Measurements from ENCODE around the gene PRAMEF7. TPM values are rescaled to one million over a fixed set of nuclear protein-coding genes. Genes with fewer than 3 reads are reported as not detected.
"Not testable (repeated sequence)": the region's sequence is repeated elsewhere in the genome, so short reads cannot be mapped to it uniquely, and the experiment has no call there.

PRAMEF7 gene
- total and polyA plus RNA-seq, 2 experiments from 2014 or later: not detected

- H3K27me3 Mint-ChIP-seq (ENCODE audit: insufficient read depth, low read depth, poor library complexity); H3K36me3 Mint-ChIP-seq (ENCODE audit: low read depth); H3F3A ChIP-seq (replicated peaks; ENCODE audit: low read depth); H3K4me3 ChIP-seq; H3K9me3 Mint-ChIP-seq; H3K36me3 ChIP-seq (ENCODE audit: insufficient read depth); H3K4me2 ChIP-seq; H2AFZ ChIP-seq; H3K27me3 ChIP-seq (ENCODE audit: insufficient read depth); ATAC-seq; H3K4me1 ChIP-seq (ENCODE audit: insufficient read depth); H3K4me3 Mint-ChIP-seq; H3K27ac Mint-ChIP-seq; H3K4me1 Mint-ChIP-seq; H3K79me2 ChIP-seq (replicated peaks; ENCODE audit: insufficient read depth); DNase-seq (ENCODE audit: low spot score); H3K9me2 ChIP-seq (ENCODE audit: insufficient read depth); H4K20me1 ChIP-seq (replicated peaks; ENCODE audit: insufficient read depth); H3K27ac ChIP-seq (ENCODE audit: low read depth): not testable (repeated sequence)
Measured at GRCh38 chr1:12921749-12922148, 5.3 kb downstream of the PRAMEF7 start.

DNA sequence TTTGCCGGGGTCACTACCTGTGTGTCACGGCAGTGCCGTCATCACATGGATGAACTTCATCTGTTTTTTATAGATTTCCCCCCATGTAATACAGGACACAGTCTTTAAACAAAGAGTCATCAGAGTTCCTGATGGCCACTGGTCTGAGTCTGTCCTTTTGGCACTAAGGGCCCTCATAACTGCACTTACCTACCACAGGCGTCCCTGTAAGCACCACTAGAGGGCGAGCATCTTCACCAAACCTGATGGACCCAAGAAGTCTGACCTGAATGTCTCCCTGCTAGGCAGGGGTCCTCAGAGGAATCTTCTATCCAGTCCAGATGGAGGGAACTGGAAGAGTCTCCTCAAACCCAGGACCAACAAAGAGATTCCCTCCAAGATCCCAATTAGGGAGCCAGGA is 8.0 kb downstream of the PRAMEF7 start:
- not testable (repeated sequence) for H3K79me2 ChIP-seq (replicated peaks; ENCODE audit: insufficient read depth); H3K27me3 ChIP-seq (ENCODE audit: insufficient read depth); H3K9me3 Mint-ChIP-seq; H3K4me1 ChIP-seq (ENCODE audit: insufficient read depth); DNase-seq (ENCODE audit: low spot score); H3K4me2 ChIP-seq; H4K20me1 ChIP-seq (replicated peaks; ENCODE audit: insufficient read depth); ATAC-seq; H3K9me2 ChIP-seq (ENCODE audit: insufficient read depth); H3K27ac Mint-ChIP-seq; H2AFZ ChIP-seq; H3K4me1 Mint-ChIP-seq; H3K4me3 Mint-ChIP-seq; H3K27ac ChIP-seq (ENCODE audit: low read depth); H3F3A ChIP-seq (replicated peaks; ENCODE audit: low read depth); H3K36me3 Mint-ChIP-seq (ENCODE audit: low read depth); H3K4me3 ChIP-seq; H3K27me3 Mint-ChIP-seq (ENCODE audit: insufficient read depth, low read depth, poor library complexity); H3K36me3 ChIP-seq (ENCODE audit: insufficient read depth)

DNA sequence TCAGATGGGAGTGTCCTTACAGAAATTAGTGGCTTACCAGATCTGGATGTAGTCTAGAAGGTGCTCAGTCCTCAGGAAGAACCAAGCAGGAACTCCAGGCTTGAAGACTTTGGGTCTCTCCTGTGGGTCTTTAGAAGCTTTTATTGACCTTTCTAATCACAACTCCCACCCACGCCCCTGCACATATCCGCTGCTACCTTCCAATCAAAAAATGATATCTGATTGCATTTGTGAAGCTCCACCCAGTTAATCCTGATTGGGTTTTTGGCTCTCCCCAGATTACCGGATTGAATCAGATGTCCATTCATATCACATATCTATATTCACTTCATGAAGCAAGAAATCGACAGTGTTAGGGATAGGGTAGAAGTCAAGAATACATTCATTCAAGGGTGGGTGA is 31.1 kb downstream of the PRAMEF7 start, which contains the start of gene PRAMEF6:
PRAMEF6 (minus strand) TSS at position 101 of the 400 bp plus-strand sequence. CDS start 5,062 bp downstream, outside the sequence.
- not testable (repeated sequence) for H3K4me1 Mint-ChIP-seq; H3K36me3 ChIP-seq (ENCODE audit: insufficient read depth); H3K79me2 ChIP-seq (replicated peaks; ENCODE audit: insufficient read depth); H3K4me1 ChIP-seq (ENCODE audit: insufficient read depth); H3K9me2 ChIP-seq (ENCODE audit: insufficient read depth); H3K4me2 ChIP-seq; H2AFZ ChIP-seq; H3K4me3 ChIP-seq; H3K27me3 Mint-ChIP-seq (ENCODE audit: insufficient read depth, low read depth, poor library complexity); H3K4me3 Mint-ChIP-seq; H3K27me3 ChIP-seq (ENCODE audit: insufficient read depth); H3F3A ChIP-seq (replicated peaks; ENCODE audit: low read depth); H4K20me1 ChIP-seq (replicated peaks; ENCODE audit: insufficient read depth); H3K27ac ChIP-seq (ENCODE audit: low read depth); DNase-seq (ENCODE audit: low spot score); H3K27ac Mint-ChIP-seq; ATAC-seq; H3K9me3 Mint-ChIP-seq; H3K36me3 Mint-ChIP-seq (ENCODE audit: low read depth)

Small RNA genes within 50 kb of the gene (small RNA-seq; reads per million reads assigned to genes)
- not detected for gene RNU6-1072P (ENCODE audit: low replicate concordance)

Other genes starting within 250 kb of the PRAMEF7 start
- 1.5 and 2.1 TPM in 2 replicates for gene AADACL3, start 200.5 kb upstream of the PRAMEF7 start, total RNA-seq (2014; rRNA removed; shearing (Covaris generic))
- gene AADACL3, start 200.5 kb upstream of the PRAMEF7 start, polyA plus RNA-seq (2016; fragmentation: Nextera tagmentation; extraction: Ambion mirVana): 0.30 and 0.47 TPM in 2 replicates
- 0.07 TPM in 1 of 2 replicates, not detected in the other for gene CFAP107, start 170.4 kb upstream of the PRAMEF7 start, total RNA-seq (2014; rRNA removed; shearing (Covaris generic))
- not detected in 2 replicates for gene CFAP107, start 170.4 kb upstream of the PRAMEF7 start, polyA plus RNA-seq (2016; fragmentation: Nextera tagmentation; extraction: Ambion mirVana)
- not detected in 2 replicates for gene PRAMEF12, start 142.9 kb upstream of the PRAMEF7 start, total RNA-seq (2014; rRNA removed; shearing (Covaris generic))
- gene PRAMEF12, start 142.9 kb upstream of the PRAMEF7 start, polyA plus RNA-seq (2016; fragmentation: Nextera tagmentation; extraction: Ambion mirVana): not detected in 2 replicates
- 0.23 TPM in 1 of 2 replicates, not detected in the other for gene PRAMEF1, start 125.2 kb upstream of the PRAMEF7 start, total RNA-seq (2014; rRNA removed; shearing (Covaris generic))
- not detected in 2 replicates for gene PRAMEF1, start 125.2 kb upstream of the PRAMEF7 start, polyA plus RNA-seq (2016; fragmentation: Nextera tagmentation; extraction: Ambion mirVana)
- not detected in 2 replicates for gene PRAMEF11, start 85.2 kb upstream of the PRAMEF7 start, total RNA-seq (2014; rRNA removed; shearing (Covaris generic))
- gene PRAMEF11, start 85.2 kb upstream of the PRAMEF7 start, polyA plus RNA-seq (2016; fragmentation: Nextera tagmentation; extraction: Ambion mirVana): not detected in 2 replicates
- not detected in 2 replicates for gene HNRNPCL1, start 67.9 kb upstream of the PRAMEF7 start, total RNA-seq (2014; rRNA removed; shearing (Covaris generic))
- not detected in 2 replicates for gene HNRNPCL1, start 67.9 kb upstream of the PRAMEF7 start, polyA plus RNA-seq (2016; fragmentation: Nextera tagmentation; extraction: Ambion mirVana)
- not detected in 2 replicates for gene PRAMEF2, start 59.5 kb upstream of the PRAMEF7 start, total RNA-seq (2014; rRNA removed; shearing (Covaris generic))
- not detected in 2 replicates for gene PRAMEF2, start 59.5 kb upstream of the PRAMEF7 start, polyA plus RNA-seq (2016; fragmentation: Nextera tagmentation; extraction: Ambion mirVana)
- gene PRAMEF4, start 30.4 kb upstream of the PRAMEF7 start, total RNA-seq (2014; rRNA removed; shearing (Covaris generic)): not detected in 2 replicates
- gene PRAMEF4, start 30.4 kb upstream of the PRAMEF7 start, polyA plus RNA-seq (2016; fragmentation: Nextera tagmentation; extraction: Ambion mirVana): not detected in 2 replicates
- gene PRAMEF10, start 18.3 kb upstream of the PRAMEF7 start, total RNA-seq (2014; rRNA removed; shearing (Covaris generic)): not detected in 2 replicates
- gene PRAMEF10, start 18.3 kb upstream of the PRAMEF7 start, polyA plus RNA-seq (2016; fragmentation: Nextera tagmentation; extraction: Ambion mirVana): not detected in 2 replicates
- not detected in 2 replicates for gene PRAMEF6, start 31.0 kb downstream of the PRAMEF7 start, total RNA-seq (2014; rRNA removed; shearing (Covaris generic))
- gene PRAMEF6, start 31.0 kb downstream of the PRAMEF7 start, polyA plus RNA-seq (2016; fragmentation: Nextera tagmentation; extraction: Ambion mirVana): not detected in 2 replicates
- gene PRAMEF27, start 140.0 kb downstream of the PRAMEF7 start, total RNA-seq (2014; rRNA removed; shearing (Covaris generic)): not detected in 2 replicates
- not detected in 2 replicates for gene PRAMEF27, start 140.0 kb downstream of the PRAMEF7 start, polyA plus RNA-seq (2016; fragmentation: Nextera tagmentation; extraction: Ambion mirVana)
- gene HNRNPCL3, start 144.2 kb downstream of the PRAMEF7 start, total RNA-seq (2014; rRNA removed; shearing (Covaris generic)): not detected in 2 replicates
- gene HNRNPCL3, start 144.2 kb downstream of the PRAMEF7 start, polyA plus RNA-seq (2016; fragmentation: Nextera tagmentation; extraction: Ambion mirVana): not detected in 2 replicates
- gene PRAMEF25, start 154.2 kb downstream of the PRAMEF7 start, total RNA-seq (2014; rRNA removed; shearing (Covaris generic)): not detected in 2 replicates
- not detected in 2 replicates for gene PRAMEF25, start 154.2 kb downstream of the PRAMEF7 start, polyA plus RNA-seq (2016; fragmentation: Nextera tagmentation; extraction: Ambion mirVana)
- not detected in 2 replicates for gene HNRNPCL2, start 200.2 kb downstream of the PRAMEF7 start, total RNA-seq (2014; rRNA removed; shearing (Covaris generic))
- gene HNRNPCL2, start 200.2 kb downstream of the PRAMEF7 start, polyA plus RNA-seq (2016; fragmentation: Nextera tagmentation; extraction: Ambion mirVana): not detected in 2 replicates
- gene PRAMEF26, start 239.4 kb downstream of the PRAMEF7 start, total RNA-seq (2014; rRNA removed; shearing (Covaris generic)): not detected in 2 replicates
- gene PRAMEF26, start 239.4 kb downstream of the PRAMEF7 start, polyA plus RNA-seq (2016; fragmentation: Nextera tagmentation; extraction: Ambion mirVana): not detected in 2 replicates
- gene HNRNPCL4, start 249.0 kb downstream of the PRAMEF7 start, total RNA-seq (2014; rRNA removed; shearing (Covaris generic)): not detected in 2 replicates
- gene HNRNPCL4, start 249.0 kb downstream of the PRAMEF7 start, polyA plus RNA-seq (2016; fragmentation: Nextera tagmentation; extraction: Ambion mirVana): not detected in 2 replicates

Data from GM23338 (cell line).